G401.6 (cell line): ENCODE results near the gene SPEM3.
"Not testable (repeated sequence)": the region's sequence is repeated elsewhere in the genome, so short reads cannot be mapped to it uniquely, and the experiment has no call there.

Experiments used
- FAIRE-seq: peaks from 2 replicates; lab custom pipeline; 2012; peaks lifted over from hg19 to GRCh38; lab: Jason Lieb, UNC

The SPEM3 gene

GRCh38 chr17:7474767-7475166 lies 46.1 kb downstream of the SPEM3 start:
- FAIRE-seq, result not testable (repeated sequence)

- no peak for FAIRE-seq
Observed at GRCh38 chr17:7475764-7476422, 47.2 kb downstream of the SPEM3 start.

GRCh38 chr17:7476494-7476893 lies 47.8 kb downstream of the SPEM3 start:
- FAIRE-seq, result no peak

GRCh38 chr17:7476951-7477350 lies 48.3 kb downstream of the SPEM3 start:
- no peak for FAIRE-seq

- FAIRE-seq, result no peak
Observed at GRCh38 chr17:7477392-7478275, 49.0 kb downstream of the SPEM3 start.

GRCh38 chr17:7478276-7479212 lies 49.9 kb downstream of the SPEM3 start:
- no peak for FAIRE-seq

- no peak for FAIRE-seq
Observed at GRCh38 chr17:7479213-7480088, 50.8 kb downstream of the SPEM3 start, which contains the start of gene ZBTB4. ZBTB4 (minus strand) TSS chr17:7479631; CDS start chr17:7466801, 12,830 bp downstream.

GRCh38 chr17:7480089-7480384 lies 51.4 kb downstream of the SPEM3 start:
- FAIRE-seq, result no peak

GRCh38 chr17:7481275-7481674 lies 52.6 kb downstream of the SPEM3 start, which contains the start of gene SLC35G6:
SLC35G6 (plus strand) TSS chr17:7481446; CDS start chr17:7481517, 71 bp downstream.
- FAIRE-seq, result not testable (repeated sequence)

GRCh38 chr17:7481842-7482741 lies 53.4 kb downstream of the SPEM3 start:
- not testable (repeated sequence) for FAIRE-seq
